NCI-H1436 (cell line): ENCODE measurements around the gene FH.
A peak's percentile ranks its signal among the peaks of the same experiment; 100 is the strongest.

Source experiments
- DNase-seq: peaks from one replicate; lab custom pipeline; 2025; lab: John Stamatoyannopoulos, UW

Gene FH

GRCh38 chr1:241521718-241522117, 2.2 kb upstream of the FH start:
- no peak for DNase-seq

GRCh38 chr1:241520080-241520465, 518 bp upstream of the FH start:
- no peak for DNase-seq

- DNase-seq, result no peak
Measured at GRCh38 chr1:241518476-241519307, 863 bp downstream of the FH start.

GRCh38 chr1:241513378-241513777, 6.2 kb downstream of the FH start:
- no peak for DNase-seq

- no peak for DNase-seq
Measured at GRCh38 chr1:241507189-241507863, 12.2 kb downstream of the FH start.

- DNase-seq, result no peak
Measured at GRCh38 chr1:241503444-241503843, 16.1 kb downstream of the FH start.

GRCh38 chr1:241499910-241500309, 19.6 kb downstream of the FH start:
- DNase-seq, result peak; percentile 32

GRCh38 chr1:241495741-241496140, 23.8 kb downstream of the FH start:
- DNase-seq, result no peak

- no peak for DNase-seq
Measured at GRCh38 chr1:241488739-241489138, 30.8 kb downstream of the FH start.

- peak; percentile 69 for DNase-seq
Measured at GRCh38 chr1:241485554-241485992, 34.0 kb downstream of the FH start.

GRCh38 chr1:241485145-241485544, 34.4 kb downstream of the FH start:
- no peak for DNase-seq

- DNase-seq, result no peak
Measured at GRCh38 chr1:241482761-241483250, 36.7 kb downstream of the FH start.

GRCh38 chr1:241479294-241479693, 40.3 kb downstream of the FH start:
- DNase-seq, result no peak

- DNase-seq, result no peak
Measured at GRCh38 chr1:241475671-241476070, 43.9 kb downstream of the FH start.

- DNase-seq, result no peak
Measured at GRCh38 chr1:241473026-241473425, 46.5 kb downstream of the FH start.

- DNase-seq, result no peak
Measured at GRCh38 chr1:241470908-241471590, 48.5 kb downstream of the FH start.

- no peak for DNase-seq
Measured at GRCh38 chr1:241470361-241470760, 49.2 kb downstream of the FH start.

GRCh38 chr1:241465673-241466072, 53.9 kb downstream of the FH start:
- no peak for DNase-seq

- no peak for DNase-seq
Measured at GRCh38 chr1:241464985-241465384, 54.6 kb downstream of the FH start.

GRCh38 chr1:241462391-241462790, 57.2 kb downstream of the FH start:
- no peak for DNase-seq

GRCh38 chr1:241460098-241460873, 59.3 kb downstream of the FH start:
- DNase-seq, result peak; percentile 78
